Measurements from ENCODE around the gene NTHL1.

GRCh38 chr16:2053211-2053610 lies 5.6 kb upstream of the NTHL1 start:
- TF ChIP-seq HDGF (IDR thresholded peaks at IDR 0.05; ENCODE audit: borderline replicate concordance): no peak
- no peak for TF ChIP-seq SP1 (IDR thresholded peaks at IDR 0.05)
- TF ChIP-seq TARDBP (IDR thresholded peaks at IDR 0.05): no peak
- no peak for TF ChIP-seq CTBP1 (IDR thresholded peaks at IDR 0.05; ENCODE audit: borderline replicate concordance)
- no peak for TF ChIP-seq BHLHE40 (IDR thresholded peaks at IDR 0.05; ENCODE audit: borderline replicate concordance)
- no peak for TF ChIP-seq ARNT (IDR thresholded peaks at IDR 0.05)
- no peak for TF ChIP-seq NFRKB (IDR thresholded peaks at IDR 0.05)
- TF ChIP-seq FOXM1 (IDR thresholded peaks at IDR 0.05; ENCODE audit: borderline replicate concordance): no peak
- TF ChIP-seq FOXK2 (IDR thresholded peaks at IDR 0.05): no peak
- TF ChIP-seq FOXA1 (IDR thresholded peaks at IDR 0.05): no peak
- TF ChIP-seq L3MBTL2 (conservative IDR thresholded peaks at IDR 0.05): no peak

Measured in HEK293T (cell line).